ENCODE results near the gene UBR3.
"Not testable (repeated sequence)": the region's sequence is repeated elsewhere in the genome, so short reads cannot be mapped to it uniquely, and the experiment has no call there.

UBR3 gene

GRCh38 chr2:170070778-170071177 lies 243.5 kb downstream of the UBR3 start:
- ATAC-seq: no peak

- ATAC-seq: no peak
These were observed 246.0 kb downstream of the UBR3 start for GRCh38 chr2:170073288-170073687.

GRCh38 chr2:170076189-170076588 lies 248.9 kb downstream of the UBR3 start:
- no peak for ATAC-seq

GRCh38 chr2:170077830-170078569 lies 250.7 kb downstream of the UBR3 start:
- no peak for ATAC-seq

- no peak for ATAC-seq
These were observed 257.7 kb downstream of the UBR3 start for GRCh38 chr2:170084820-170085491.

- ATAC-seq: no peak
These were observed 258.9 kb downstream of the UBR3 start for GRCh38 chr2:170086117-170086688.

GRCh38 chr2:170086751-170087412 lies 259.6 kb downstream of the UBR3 start:
- ATAC-seq: peak in 1 of 2 donors; percentile 24

GRCh38 chr2:170087413-170087793 lies 260.1 kb downstream of the UBR3 start:
- ATAC-seq: no peak

GRCh38 chr2:170088776-170089175 lies 261.5 kb downstream of the UBR3 start:
- ATAC-seq: no peak

GRCh38 chr2:170090229-170090628 lies 263.0 kb downstream of the UBR3 start:
- no peak for ATAC-seq

- ATAC-seq: no peak
These were observed 264.2 kb downstream of the UBR3 start for GRCh38 chr2:170091436-170091835.

- no peak for ATAC-seq
These were observed 265.3 kb downstream of the UBR3 start for GRCh38 chr2:170092436-170093060.

- no peak for ATAC-seq
These were observed 268.1 kb downstream of the UBR3 start for GRCh38 chr2:170095380-170095779.

- no peak for ATAC-seq
These were observed 271.5 kb downstream of the UBR3 start for GRCh38 chr2:170098626-170099312.

- no peak for ATAC-seq
These were observed 274.5 kb downstream of the UBR3 start for GRCh38 chr2:170101789-170102188.

GRCh38 chr2:170106102-170106840 lies 279.0 kb downstream of the UBR3 start:
- no peak for ATAC-seq

GRCh38 chr2:170113168-170113894 lies 286.1 kb downstream of the UBR3 start:
- no peak for ATAC-seq

- ATAC-seq: no peak
These were observed 288.4 kb downstream of the UBR3 start for GRCh38 chr2:170115501-170116229.

- no peak for ATAC-seq
These were observed 291.4 kb downstream of the UBR3 start for GRCh38 chr2:170118641-170119040.

GRCh38 chr2:170119326-170119725 lies 292.1 kb downstream of the UBR3 start:
- ATAC-seq: not testable (repeated sequence)

Measured in activated CD4-positive, CD25-positive, alpha-beta regulatory T cell treated with anti-CD3 and anti-CD28 coated beads, Interleukin-2, amount 50 U/mL, for 24 hours (primary cell).